HPDE6-E6E7 (cell line): ENCODE data around the gene OR6K2.
"Not testable (repeated sequence)": the region's sequence is repeated elsewhere in the genome, so short reads cannot be mapped to it uniquely, and the experiment has no call there.

Source experiments
- DNase-seq: peaks from one replicate; pipeline ENCODE4 v3.0.0; 2011; ENCODE audit warnings: missing footprints; ENCODE audit errors: extremely low spot score

The OR6K2 gene, protein sequence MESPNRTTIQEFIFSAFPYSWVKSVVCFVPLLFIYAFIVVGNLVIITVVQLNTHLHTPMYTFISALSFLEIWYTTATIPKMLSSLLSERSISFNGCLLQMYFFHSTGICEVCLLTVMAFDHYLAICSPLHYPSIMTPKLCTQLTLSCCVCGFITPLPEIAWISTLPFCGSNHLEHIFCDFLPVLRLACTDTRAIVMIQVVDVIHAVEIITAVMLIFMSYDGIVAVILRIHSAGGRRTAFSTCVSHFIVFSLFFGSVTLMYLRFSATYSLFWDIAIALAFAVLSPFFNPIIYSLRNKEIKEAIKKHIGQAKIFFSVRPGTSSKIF

DNA sequence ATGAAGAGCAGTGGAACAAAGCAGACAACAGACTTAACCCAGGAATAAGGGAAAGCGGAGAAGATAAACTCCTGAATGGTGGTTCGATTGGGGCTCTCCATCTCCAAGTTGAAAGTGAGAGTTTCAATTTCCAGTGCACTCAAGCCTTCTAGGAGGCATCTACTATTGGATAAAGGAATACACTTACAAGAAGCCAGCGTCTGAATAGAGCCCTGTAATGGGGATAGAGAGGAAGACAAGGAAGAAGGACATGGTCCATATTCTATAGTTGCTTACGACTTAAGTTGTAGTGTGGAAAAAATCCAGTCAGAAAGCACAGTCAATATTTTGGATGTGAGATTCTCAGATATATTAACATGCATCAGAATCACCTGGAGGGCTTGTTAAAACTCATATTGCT lies at the start of gene OR6K2:
OR6K2 (minus strand) TSS at position 101 of the 400 bp plus-strand sequence; CDS start at position 101, 0 bp downstream.
- DNase-seq: no peak

DNA sequence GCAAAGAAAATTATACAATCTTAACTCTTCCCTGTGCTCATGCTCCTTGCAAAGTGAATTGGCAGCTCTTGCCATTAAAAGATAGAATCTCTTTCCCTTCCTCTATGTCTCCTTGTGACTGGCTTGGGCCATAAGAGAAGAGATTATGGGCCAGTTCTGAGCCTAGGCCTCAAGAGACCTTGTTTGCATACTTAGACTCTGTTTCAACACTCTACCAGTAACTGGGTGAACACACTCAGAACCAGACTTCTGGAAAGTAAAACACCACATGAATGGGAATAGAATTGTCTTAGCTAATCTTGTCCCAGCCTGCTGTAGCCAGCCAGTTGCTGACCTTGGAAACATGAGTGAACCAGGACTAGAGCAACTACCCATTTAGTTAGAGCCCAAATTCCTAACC lies 35.4 kb upstream of the OR6K2 start:
- DNase-seq: no peak

DNA sequence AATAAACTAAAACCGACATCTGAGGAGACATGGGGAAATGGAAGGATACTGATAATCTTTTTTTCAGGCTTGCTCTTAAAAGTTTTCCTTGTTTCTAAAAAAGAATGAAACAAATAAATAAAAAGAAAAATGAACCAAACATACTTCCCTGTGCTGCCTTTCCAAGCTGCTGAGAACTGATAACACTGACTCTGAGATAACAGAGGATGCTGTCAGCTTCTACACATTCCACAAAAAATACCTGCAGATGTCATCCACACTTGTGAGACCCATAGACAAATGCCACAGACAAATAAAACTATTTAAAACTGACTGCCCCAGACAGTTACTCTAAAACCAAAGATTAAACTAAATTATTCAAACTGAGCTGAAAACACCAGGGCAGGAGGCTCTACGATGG lies 32.1 kb upstream of the OR6K2 start:
- DNase-seq: no peak

DNA sequence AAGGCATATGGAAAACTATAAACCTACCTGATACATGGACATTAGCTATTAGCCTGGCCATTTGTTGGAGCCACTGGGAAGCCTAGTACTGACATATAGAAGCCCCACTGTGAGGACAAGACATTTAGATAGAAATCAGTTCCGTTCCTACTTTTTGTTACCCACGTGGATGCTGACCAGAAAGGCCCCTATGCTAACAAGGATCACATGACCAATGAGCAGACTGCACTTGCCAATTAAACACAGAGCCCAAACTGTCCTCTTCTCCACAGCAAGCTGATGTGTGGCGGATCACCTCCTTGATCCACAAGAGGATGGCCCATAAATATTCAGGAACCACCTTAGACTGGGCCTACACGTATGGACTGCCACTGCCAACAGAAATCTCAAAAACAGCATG lies 31.3 kb upstream of the OR6K2 start:
- no peak for DNase-seq

DNA sequence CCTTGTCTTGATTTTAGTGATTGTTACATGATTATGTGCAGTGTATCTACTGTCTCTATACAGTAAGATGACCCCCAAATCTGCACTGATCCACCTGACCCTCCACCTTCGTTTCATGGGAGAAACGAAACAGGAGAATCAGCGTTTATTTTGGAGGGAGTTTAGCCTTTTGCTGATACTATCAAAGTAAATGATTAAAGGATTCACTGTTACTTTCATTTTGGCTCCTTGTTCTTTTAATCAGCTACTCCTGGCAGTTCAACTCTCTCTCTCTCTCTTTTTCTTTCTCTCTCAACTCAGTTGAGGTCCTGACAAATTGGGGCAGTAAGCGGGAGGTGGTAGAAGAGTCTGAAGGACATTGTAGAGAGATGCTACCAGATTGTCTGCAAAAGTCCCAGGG lies 30.0 kb upstream of the OR6K2 start:
- DNase-seq: no peak

DNA sequence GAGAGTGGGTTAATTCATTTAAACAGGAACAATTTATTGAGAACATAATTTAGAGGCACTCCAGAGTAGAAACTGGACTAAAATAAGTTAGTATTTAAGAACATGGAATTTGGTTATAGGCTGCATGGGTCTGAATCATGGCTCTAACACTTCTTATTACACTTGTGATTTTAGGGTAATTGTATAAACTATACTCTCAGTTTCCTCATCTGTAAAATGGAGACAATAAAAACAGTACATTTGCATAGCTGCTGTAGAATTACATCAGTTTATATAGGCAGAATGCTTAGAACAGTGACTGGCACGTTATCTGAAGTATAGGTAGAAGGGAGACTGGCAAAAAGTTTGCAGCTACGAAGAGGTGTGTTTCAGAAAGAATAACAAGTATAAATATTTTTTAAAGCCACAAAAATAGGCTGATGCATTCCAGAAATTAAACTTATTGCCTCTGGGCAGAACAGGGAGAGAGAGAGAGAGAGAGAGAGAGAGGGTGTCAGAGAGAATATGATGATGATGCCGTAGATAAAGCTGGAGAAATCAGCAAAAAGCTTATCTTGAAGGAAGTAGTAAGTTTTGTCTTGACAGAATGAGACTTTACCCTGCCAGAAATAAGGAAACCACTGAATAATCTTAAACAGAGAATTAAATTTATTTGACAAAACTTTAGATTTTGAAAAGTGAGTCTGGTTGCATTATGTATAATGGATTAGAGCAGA lies 28.2 kb upstream of the OR6K2 start:
- no peak for DNase-seq

DNA sequence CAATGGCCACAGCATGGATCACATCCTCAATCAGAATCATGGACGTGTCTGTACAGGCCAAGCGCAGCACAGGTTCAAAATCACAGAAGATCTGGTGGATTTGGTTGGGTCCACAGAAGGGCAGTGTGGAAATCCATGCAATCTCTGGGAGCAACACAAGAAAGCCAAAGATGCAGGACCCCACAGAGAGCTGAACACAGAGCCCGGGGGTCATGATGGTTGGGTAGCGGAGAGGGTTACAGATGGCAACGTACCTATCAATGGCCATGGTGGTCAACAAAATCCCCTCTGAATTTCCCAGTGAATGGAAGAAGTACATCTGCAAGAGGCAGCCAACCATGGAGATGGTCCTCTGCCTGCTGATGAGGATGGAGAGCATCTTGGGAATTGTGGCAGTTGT lies 24.0 kb upstream of the OR6K2 start:
- DNase-seq: no peak

DNA sequence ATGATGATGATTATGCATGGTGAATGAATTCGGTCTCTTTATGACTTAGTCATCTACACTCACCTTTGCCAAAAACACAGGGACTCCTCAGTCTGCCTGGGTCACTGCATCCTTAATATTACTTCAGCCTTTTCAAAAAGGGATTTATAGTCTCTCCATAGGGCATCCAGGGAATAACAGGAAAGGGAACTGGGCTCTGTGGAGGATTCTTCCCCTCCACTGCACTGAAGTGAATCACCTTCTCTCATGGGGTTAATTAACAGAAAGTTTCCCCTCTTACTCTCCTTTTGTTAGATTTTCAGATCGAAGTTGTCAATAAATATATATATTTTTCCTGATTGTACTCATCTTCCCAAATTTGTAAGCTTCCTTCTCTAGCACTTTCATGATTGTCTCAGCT lies 20.2 kb upstream of the OR6K2 start, which contains the start of gene OR6K3:
OR6K3 (minus strand) TSS at position 101 of the 400 bp plus-strand sequence. CDS start 2,605 bp downstream, outside the sequence.
- DNase-seq: no peak

DNA sequence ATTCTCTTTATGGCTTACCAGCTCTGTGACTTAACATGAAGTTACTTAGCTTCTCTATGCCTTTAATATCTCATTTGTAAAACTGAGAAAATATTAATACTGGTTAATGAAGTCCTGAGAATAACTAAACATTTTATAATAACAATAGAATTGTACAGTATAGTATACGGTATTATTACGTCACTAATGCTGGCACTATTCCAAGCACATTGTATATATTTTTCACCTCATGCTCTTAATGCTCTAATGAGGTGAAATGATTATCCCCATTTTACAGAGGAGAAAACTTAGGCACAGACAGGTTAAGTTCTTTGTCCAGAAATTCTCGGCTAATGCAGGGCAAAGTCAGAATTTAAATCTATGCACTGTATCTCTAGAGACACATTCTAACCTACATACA lies 19.2 kb upstream of the OR6K2 start:
- no peak for DNase-seq

DNA sequence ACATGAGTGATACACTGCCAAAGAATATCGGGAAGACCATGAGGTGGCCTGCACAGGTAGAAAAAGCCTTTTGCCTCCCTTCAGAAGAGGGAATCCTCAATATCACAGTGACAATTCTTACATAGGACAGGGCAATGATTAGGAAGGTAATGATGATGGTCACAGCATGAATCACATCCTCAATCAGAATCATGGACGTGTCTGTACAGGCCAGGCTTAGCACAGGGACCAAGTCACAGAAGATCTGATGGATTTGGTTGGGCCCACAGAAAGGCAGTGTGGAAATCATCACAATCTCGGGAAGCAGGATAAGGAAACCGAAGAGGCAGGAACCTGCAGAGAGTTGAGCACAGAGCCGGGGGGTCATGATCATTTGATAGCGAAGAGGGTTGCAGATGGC lies 16.9 kb upstream of the OR6K2 start:
- no peak for DNase-seq

DNA sequence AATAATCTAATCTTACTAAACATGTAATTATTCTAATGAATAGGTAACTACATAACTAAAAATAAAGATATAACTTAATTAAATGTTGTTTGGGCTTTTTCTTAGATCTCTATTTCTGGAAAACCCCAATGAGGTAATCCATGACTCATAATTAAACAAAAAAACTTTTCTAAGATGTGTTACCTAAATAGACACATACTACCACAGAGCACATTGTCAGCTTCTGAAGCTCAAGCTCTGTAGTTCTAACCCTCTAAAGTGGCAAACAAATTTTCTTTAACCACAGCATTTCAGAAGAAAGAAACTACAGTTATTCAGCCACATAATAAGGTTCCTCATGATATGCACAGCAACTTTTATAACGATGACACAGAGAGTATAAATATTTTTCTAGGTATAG lies 15.9 kb upstream of the OR6K2 start:
- DNase-seq: no peak

DNA sequence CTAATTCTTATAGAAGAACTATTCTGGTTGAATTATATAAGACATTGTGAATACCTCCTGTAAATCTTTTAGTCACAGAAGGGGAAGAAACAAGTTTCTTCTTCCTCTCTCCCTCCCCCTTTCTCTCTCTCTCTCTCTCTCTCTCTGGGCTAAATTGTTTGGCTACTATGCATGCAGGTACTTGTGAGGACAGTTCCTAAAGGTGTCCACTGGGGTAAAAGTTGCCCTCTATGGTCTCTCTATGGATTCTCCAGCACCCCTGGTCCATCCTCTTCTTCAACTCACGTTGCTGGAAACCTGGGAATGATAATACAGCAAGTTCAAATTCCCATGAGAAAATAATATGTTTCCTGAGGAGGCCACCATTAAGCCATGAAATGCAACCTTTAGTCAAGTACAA lies 14.3 kb upstream of the OR6K2 start:
- no peak for DNase-seq

DNA sequence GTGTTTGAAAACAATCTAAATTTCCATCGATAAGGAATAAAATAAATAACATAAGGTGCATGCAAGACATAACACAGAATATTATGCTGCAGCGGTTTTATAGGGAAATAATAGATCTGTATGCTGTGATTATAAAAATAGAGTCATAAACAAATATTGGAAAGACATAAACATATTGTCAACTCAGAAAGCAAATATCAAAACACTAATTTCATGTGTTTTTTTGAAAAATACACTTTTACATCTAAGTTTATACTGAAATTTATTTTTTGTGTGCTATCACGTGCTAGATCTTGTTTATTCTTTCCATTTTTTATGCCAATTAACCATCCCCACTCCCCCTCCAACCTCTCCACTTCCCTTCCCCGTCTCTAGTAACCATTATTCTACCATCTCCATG lies 10.6 kb upstream of the OR6K2 start:
- DNase-seq: no peak

DNA sequence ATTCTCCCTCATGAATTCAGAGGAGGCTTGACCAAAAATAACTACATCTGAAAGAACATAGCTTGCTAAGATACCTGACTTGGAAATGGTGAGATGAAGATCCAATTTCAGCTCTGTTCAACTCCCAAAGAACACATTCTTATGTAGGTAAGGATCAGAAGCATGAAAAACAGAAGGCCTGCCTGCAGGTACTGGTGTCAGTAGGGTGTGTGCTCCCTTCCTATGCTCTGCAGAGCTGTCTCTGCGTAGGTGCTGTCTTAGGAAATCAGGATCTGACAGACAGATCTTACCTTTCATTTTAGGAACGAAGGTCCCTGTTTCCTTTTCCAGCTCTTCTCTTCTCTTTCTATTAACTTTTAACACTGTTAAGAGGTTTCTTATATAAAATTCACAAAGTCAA lies 5.6 kb upstream of the OR6K2 start:
- DNase-seq: no peak

DNA sequence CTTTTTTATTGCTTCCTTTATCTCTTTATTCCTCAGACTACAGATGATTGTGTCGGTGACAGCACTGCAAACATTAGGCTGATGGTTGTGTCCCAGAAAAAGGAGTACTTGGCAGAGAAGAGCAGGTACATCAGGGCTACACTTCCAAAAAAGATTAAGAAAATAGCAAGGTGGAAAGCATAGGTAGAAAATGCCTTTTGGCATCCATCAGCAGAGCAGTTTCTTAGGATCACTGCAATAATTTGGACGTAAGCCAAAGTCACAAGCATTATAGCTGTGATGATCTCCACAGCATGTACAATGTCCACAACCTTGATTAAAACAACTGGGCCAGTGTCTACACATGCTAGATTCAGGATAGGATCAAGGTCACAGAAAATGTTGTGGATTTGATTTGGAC lies 5.9 kb downstream of the OR6K2 start:
- no peak for DNase-seq

DNA sequence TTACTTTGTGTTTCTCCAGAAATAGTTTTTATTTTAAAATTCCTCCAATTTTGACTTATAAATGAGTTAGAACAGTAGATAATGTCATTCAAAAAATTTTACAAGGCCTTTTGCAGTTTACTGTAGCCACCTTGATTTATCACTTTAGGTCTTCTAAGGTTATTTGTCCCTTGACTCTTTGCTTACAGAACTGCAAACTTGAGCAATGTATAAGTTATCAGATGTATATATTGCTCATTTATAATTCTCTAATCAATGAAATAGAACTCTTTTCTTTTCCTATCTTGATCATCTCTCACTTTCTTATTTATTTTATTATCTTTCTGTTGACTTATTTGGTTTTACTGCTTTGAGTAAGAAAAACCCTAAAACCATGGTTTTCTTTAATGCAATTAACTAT lies 8.1 kb downstream of the OR6K2 start:
- DNase-seq: no peak

DNA sequence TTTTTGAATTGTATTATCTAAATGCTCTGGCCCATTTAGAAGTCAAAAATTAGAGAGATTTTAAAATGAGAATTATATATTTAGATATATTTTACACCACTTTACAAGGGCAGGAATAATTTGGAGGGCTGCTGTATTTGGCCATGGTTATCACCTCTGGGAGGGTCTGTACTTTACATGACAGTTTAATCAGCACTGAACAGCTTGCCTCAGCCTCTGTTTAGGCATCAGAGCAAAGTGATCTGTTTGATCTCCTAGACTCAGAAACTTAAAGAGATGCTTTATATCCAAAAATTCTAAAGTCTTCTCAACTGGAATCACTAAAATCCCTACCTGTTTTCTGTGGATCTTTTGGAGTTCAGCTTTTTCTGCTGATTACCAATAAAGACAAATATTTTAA lies 8.5 kb downstream of the OR6K2 start:
- DNase-seq: no peak

DNA sequence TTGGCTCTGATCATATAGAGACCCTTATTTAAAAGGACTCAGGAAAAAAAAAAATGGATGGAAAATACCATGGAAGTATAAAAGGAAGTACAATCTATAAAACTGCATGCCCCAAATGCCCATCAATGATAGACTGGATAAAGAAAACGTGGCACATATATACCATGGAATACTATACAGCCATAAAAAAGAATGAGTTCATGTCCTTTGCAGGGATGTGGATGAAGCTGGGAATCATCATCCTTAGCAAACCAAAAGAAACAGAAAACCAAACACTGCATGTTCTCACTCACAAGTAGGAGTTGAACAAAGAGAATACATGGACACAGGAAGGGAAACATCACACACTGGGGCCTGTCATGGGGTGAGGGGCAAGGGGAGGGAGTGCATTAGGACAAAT lies 9.3 kb downstream of the OR6K2 start:
- not testable (repeated sequence) for DNase-seq

DNA sequence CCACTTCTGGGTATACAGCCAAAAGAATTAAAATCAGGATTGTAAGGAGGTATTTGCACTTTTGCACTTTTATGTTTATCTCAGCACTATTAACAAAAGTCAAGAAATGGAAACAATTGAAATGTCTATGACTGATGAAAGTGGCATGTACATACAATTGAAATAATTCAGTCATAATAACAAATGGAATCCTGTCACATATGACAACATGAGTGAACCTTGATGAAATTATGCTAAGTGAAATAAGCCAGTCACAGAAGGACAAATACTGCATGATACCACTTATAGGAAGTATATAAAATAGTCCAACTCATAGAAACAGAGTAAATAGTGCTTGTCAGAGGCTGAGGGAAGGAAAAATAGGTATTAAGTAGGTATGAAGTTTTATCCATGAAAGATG lies 10.6 kb downstream of the OR6K2 start:
- no peak for DNase-seq

DNA sequence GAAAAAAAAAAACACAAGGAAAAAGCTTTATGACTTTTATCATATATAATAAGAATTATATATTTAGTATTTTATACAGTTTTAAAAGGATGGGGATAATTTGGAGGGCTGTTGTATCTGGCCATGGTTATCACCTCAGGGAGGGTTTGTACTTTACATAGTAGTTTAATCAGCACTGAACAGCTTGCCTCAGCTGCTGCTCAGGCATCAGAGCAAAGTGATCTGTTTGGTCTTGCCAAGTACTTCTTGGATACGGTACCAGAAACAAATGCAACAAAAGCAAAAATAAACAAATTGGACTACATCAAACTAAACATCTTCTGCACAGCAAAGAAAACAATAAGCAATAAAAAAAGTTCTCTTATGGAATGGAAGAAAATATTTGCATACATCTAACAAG lies 11.3 kb downstream of the OR6K2 start:
- no peak for DNase-seq

DNA sequence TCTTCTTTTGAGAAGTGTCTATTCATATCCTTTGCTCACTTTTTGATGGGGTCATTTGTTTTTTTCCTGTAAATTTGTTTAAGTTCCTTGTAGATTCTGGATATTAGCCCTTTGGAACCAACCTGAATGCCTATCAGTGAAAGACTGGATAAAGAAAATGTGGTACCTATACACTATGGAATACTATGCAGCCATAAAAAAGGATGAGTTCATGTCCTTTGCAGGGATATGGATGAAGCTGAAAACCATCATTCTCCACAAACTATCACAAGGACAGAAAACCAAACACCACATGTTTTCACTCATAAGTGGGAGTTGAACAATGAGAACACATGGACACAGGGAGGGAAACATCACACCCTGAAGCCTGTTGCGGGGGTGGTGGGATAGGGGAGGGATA lies 12.1 kb downstream of the OR6K2 start:
- DNase-seq: not testable (repeated sequence)

DNA sequence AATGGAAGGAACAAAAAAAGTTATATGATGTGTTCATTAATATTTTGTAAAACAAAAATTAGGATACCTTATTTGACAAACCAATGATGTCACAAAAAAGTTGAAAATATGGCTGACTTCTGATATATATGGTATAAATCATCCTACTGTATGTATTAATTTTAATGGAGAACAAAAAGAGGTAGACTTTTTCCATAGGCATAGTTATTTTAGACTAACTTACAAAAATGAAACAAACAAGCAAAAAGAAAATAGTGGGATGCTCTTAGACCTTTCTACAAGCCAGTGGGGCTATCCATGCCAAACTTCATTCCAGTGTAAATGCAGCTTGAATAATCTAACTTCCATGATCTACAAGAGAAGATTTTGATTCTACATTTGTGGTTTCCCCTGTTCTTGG lies 13.4 kb downstream of the OR6K2 start:
- no peak for DNase-seq
